Measurements from ENCODE around the gene ARFIP2. TPM values are rescaled to one million over a fixed set of nuclear protein-coding genes. Genes with fewer than 3 reads are reported as not detected.

Gene ARFIP2
- polyA plus RNA-seq, 1 of the 3 experiments (the other 2 are of a cell fraction) = 128 TPM

GRCh38 chr11:6427516-6427915 lies 53.6 kb downstream of the ARFIP2 start:
- H3K9me3 ChIP-seq = no peaks in the 10 kb centered on the region
- H3K27ac ChIP-seq (ENCODE audit: low read depth in 2 of 2, low read length in 1 of 2) = no peak overlapping the region
- no peaks in the 10 kb centered on the region for H3F3A ChIP-seq (replicated peaks; ENCODE audit: insufficient read depth)
- H3K4me1 ChIP-seq (ENCODE audit: control insufficient read depth in 1 of 2, insufficient read depth in 2 of 2, low read depth in 1 of 2, low read length in 1 of 2) = no peaks in the 10 kb centered on the region
- H2AFZ ChIP-seq (ENCODE audit: low read depth) = no peak overlapping the region
- no peaks in the 10 kb centered on the region for H4K20me1 ChIP-seq (ENCODE audit: insufficient read depth)
- H3K79me2 ChIP-seq (ENCODE audit: insufficient read depth) = no peaks in the 10 kb centered on the region
- no peak overlapping the region for H3K4me3 ChIP-seq (ENCODE audit: low read depth in 2 of 2, low read length in 1 of 2)
- H3K36me3 ChIP-seq (replicated peaks in 1 of 2; ENCODE audit: control insufficient read depth in 1 of 2, insufficient read depth in 2 of 2, low read length in 1 of 2) = no peaks in the 10 kb centered on the region
- no peaks in the 10 kb centered on the region for H3K9me2 ChIP-seq
- no peaks in the 10 kb centered on the region for H3K27me3 ChIP-seq (ENCODE audit: insufficient read depth)
- TF ChIP-seq FOXM1 (IDR thresholded peaks at IDR 0.05; ENCODE audit: low read depth) (no peak), NFIC (IDR thresholded peaks at IDR 0.05; ENCODE audit: borderline replicate concordance) (no peak)
- ChIA-PET POLR2A (no interaction called here), CTCF (interaction anchor here (0.7 to 7.7 kb wide), 4 partner anchors 11 to 48 kb away, joined by 3 to 61 read pairs (median 14); partner anchors contain the start of gene HPX)
- H3K4me2 ChIP-seq = no peak overlapping the region
- DNase-seq = no peak
- no peak overlapping the region for H3K9ac ChIP-seq

Other genes starting within 250 kb of the ARFIP2 start
- 26.3 and 38.2 TPM in 2 replicates for gene FHIP1B, start 246.7 kb downstream of the ARFIP2 start, polyA plus RNA-seq (2012; rRNA removed)
- gene CNGA4, start 242.2 kb downstream of the ARFIP2 start, polyA plus RNA-seq (2012; rRNA removed) = 0.08 and 0.13 TPM in 2 replicates
- not detected in 2 replicates for gene CCKBR, start 221.5 kb downstream of the ARFIP2 start, polyA plus RNA-seq (2012; rRNA removed)
- 21.5 and 23.5 TPM in 2 replicates for gene CAVIN3, start 160.8 kb downstream of the ARFIP2 start, polyA plus RNA-seq (2012; rRNA removed)
- gene SMPD1, start 90.9 kb downstream of the ARFIP2 start, polyA plus RNA-seq (2012; rRNA removed) = 59.6 and 69.2 TPM in 2 replicates
- 32.9 and 35.9 TPM in 2 replicates for gene APBB1, start 62.2 kb downstream of the ARFIP2 start, polyA plus RNA-seq (2012; rRNA removed)
- gene HPX, start 40.3 kb downstream of the ARFIP2 start, polyA plus RNA-seq (2012; rRNA removed) = 1.8 and 2.3 TPM in 2 replicates
- gene TRIM3, start 7.4 kb downstream of the ARFIP2 start, polyA plus RNA-seq (2012; rRNA removed) = 22.8 and 26.6 TPM in 2 replicates
- gene TIMM10B, start 170 bp upstream of the ARFIP2 start, polyA plus RNA-seq (2012; rRNA removed) = 26.2 and 33.1 TPM in 2 replicates
- gene DNHD1, start 15.9 kb upstream of the ARFIP2 start, polyA plus RNA-seq (2012; rRNA removed) = 5.3 and 7.6 TPM in 2 replicates
- gene RRP8, start 122.3 kb upstream of the ARFIP2 start, polyA plus RNA-seq (2012; rRNA removed) = 7.8 and 8.6 TPM in 2 replicates
- 241 and 268 TPM in 2 replicates for gene ILK, start 122.4 kb upstream of the ARFIP2 start, polyA plus RNA-seq (2012; rRNA removed)
- gene TAF10, start 130.9 kb upstream of the ARFIP2 start, polyA plus RNA-seq (2012; rRNA removed) = 163 and 213 TPM in 2 replicates
- 94.0 and 105 TPM in 2 replicates for gene TPP1, start 138.1 kb upstream of the ARFIP2 start, polyA plus RNA-seq (2012; rRNA removed)
- gene DCHS1, start 174.5 kb upstream of the ARFIP2 start, polyA plus RNA-seq (2012; rRNA removed) = 3.0 and 5.7 TPM in 2 replicates
- 88.3 and 88.6 TPM in 2 replicates for gene MRPL17, start 202.0 kb upstream of the ARFIP2 start, polyA plus RNA-seq (2012; rRNA removed)